ENCODE results near the gene CETN1. TPM values are rescaled to one million over a fixed set of nuclear protein-coding genes. Genes with fewer than 3 reads are reported as not detected.

CETN1 gene
- total RNA-seq, 4 donors from 2014 or later = not detected

DNA sequence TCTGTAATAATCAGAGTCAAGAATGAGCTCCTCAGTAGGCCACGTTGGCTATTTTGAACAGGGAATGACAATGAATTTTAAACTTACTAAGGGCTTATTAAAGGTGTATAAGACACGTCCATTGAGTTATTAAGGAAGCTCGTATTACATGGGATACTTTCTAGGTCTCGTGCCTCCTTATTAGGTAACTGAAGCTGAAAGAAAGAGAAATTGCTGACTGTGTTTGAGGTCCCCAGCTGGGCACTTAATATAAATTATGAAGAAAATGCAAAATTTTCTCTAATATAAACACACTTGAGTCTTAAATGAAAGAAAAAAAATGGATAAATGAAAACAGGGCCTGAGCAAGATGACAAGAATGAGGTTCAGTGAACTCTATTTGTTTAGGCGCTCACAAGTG is 38.4 kb downstream of the CETN1 start:
- no peak for TF ChIP-seq POLR2A (IDR thresholded peaks at IDR 0.05)
- no peak for TF ChIP-seq CTCF (IDR thresholded peaks at IDR 0.05)
- intact Hi-C loops (cut with DNase I; ENCODE audit: low total_unique reads) = loop anchor here (5.0 kb wide), 1 partner anchor 331 kb away; no protein-coding TSS in a partner anchor
- DNase-seq = no peak
- Histone ChIP-seq H3K9me3 (no peaks in the 10 kb centered on the region), H3K27me3 (no peaks in the 10 kb centered on the region), H3K4me1 (no peaks in the 10 kb centered on the region), H3K27ac (no peak overlapping the region), H3K36me3 (no peaks in the 10 kb centered on the region), H3K4me3 (no peak overlapping the region)

DNA sequence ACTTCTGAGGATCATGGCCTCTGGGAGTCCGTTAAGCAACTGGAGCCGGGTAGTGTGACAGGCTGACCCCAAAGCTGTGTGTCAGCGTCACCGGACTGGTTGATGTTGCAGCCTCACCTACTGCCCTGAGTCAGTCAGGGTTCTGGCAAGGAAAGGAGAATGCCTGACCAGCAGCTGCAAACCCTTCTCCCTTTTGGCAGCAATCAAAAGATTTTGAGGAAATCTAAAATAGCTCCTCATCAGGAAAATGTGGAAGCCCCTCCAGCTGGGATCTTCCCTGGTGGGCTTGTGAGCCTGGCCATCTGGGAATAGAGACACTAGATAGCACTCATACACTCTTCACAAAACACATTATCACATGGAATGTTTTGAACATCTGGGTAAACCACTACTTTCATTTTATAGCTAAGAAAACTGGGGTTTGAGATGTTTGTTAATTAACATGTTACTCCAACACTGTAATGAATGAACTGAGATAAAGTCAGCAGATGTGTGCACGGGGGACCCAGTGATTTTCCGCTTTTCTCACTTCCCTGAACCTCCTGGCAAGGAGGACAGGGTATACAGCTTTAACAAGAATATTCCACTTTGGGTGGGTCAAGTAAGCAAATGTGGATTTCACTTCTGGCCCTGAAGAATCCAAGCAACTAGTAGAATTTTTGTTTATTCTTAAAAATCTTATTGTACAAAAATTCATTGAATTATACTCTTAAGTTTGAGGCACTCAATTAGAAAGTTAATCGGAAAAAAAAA is 41.3 kb downstream of the CETN1 start:
- Histone ChIP-seq H3K27me3 (no peaks in the 10 kb centered on the region), H3K4me1 (no peaks in the 10 kb centered on the region), H3K9me3 (no peaks in the 10 kb centered on the region), H3K4me3 (no peak overlapping the region), H3K27ac (no peak overlapping the region), H3K36me3 (no peaks in the 10 kb centered on the region)
- DNase-seq = no peak
- TF ChIP-seq CTCF (IDR thresholded peaks at IDR 0.05) = no peak
- TF ChIP-seq POLR2A (IDR thresholded peaks at IDR 0.05) = no peak
- intact Hi-C loops (cut with DNase I; ENCODE audit: low total_unique reads) = no loop called here

- Histone ChIP-seq H3K36me3 (no peaks in the 10 kb centered on the region), H3K27me3 (no peaks in the 10 kb centered on the region), H3K4me3 (no peak overlapping the region), H3K27ac (no peak overlapping the region), H3K4me1 (no peaks in the 10 kb centered on the region), H3K9me3 (no peaks in the 10 kb centered on the region)
- DNase-seq = no peak
- intact Hi-C loops (cut with DNase I; ENCODE audit: low total_unique reads) = no loop called here
- TF ChIP-seq POLR2A (IDR thresholded peaks at IDR 0.05) = no peak
- TF ChIP-seq CTCF (IDR thresholded peaks at IDR 0.05) = no peak
These were observed 42.1 kb downstream of the CETN1 start for GRCh38 chr18:622289-622688.

GRCh38 chr18:623761-624620 is 43.8 kb downstream of the CETN1 start:
- TF ChIP-seq CTCF (IDR thresholded peaks at IDR 0.05) = peak; percentile 35 to 69 (median 54)
- no peak for TF ChIP-seq POLR2A (IDR thresholded peaks at IDR 0.05)
- Histone ChIP-seq H3K27me3 (no peaks in the 10 kb centered on the region), H3K36me3 (no peaks in the 10 kb centered on the region), H3K4me3 (no peak overlapping the region), H3K27ac (no peak overlapping the region), H3K9me3 (no peaks in the 10 kb centered on the region), H3K4me1 (no peaks in the 10 kb centered on the region)
- intact Hi-C loops (cut with DNase I; ENCODE audit: low total_unique reads) = no loop called here
- peak; percentile 56 to 70 for DNase-seq

DNA sequence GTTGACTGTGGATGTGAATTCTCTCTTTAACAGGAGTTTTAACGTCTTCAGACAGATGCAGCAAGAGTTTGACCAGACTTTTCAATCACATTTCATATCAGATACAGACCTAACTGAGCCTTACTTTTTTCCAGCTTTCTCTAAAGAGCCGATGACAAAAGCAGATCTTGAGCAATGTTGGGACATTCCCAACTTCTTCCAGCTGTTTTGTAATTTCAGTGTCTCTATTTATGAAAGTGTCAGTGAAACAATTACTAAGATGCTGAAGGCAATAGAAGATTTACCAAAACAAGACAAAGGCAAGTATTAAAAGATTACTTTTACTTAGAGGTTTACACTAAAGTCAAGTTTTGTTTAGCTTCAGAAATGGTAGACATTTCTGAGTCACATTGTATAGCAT is 47.1 kb downstream of the CETN1 start:
- H3K27me3 ChIP-seq = no peaks in the 10 kb centered on the region
- no peaks in the 10 kb centered on the region for H3K36me3 ChIP-seq
- H3K4me1 ChIP-seq = no peaks in the 10 kb centered on the region
- intact Hi-C loops (cut with DNase I; ENCODE audit: low total_unique reads) = no loop called here
- no peak for TF ChIP-seq CTCF (IDR thresholded peaks at IDR 0.05)
- TF ChIP-seq POLR2A (IDR thresholded peaks at IDR 0.05) = no peak
- no peak overlapping the region for H3K27ac ChIP-seq
- no peak for DNase-seq
- H3K9me3 ChIP-seq = no peaks in the 10 kb centered on the region
- H3K4me3 ChIP-seq = no peak overlapping the region

Data from uterus (tissue), 4 donors.